ENCODE results near the gene LIX1.

Gene LIX1

DNA sequence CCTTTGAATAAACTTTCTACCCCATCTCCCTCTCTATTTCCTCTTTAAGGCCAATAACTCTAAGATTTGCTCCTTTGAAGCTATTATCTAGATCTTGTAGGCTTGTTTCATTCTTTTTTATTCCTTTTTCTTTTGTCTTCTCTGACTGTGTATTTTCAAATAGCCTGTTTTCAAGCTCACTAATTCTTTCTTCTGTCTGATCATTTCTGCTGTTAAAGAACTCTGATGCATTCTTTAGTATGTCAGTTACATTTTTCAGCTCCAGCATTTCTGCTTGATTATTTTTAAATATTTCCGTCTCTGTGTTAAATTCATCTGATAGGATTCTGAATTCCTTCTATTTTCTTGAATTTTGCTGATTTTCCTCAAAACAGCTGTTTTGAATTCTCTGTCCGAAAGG is 15.3 kb upstream of the LIX1 start:
- H2BK120ac ChIP-seq (ENCODE audit: low read depth, low read length), result no peak overlapping the region
- H3K27ac ChIP-seq (replicated peaks; ENCODE audit: low read length), result no peak overlapping the region
- H3K23ac ChIP-seq (ENCODE audit: low read depth, low read length, poor library complexity), result no peak overlapping the region
- no peak overlapping the region for H3K4me2 ChIP-seq (ENCODE audit: insufficient read depth, low read length, poor library complexity, severe bottlenecking)
- no peak overlapping the region for H2BK12ac ChIP-seq (ENCODE audit: low read length)
- no peak overlapping the region for H2BK15ac ChIP-seq (ENCODE audit: low read length)
- no peak for DNase-seq (ENCODE audit: low spot score)
- no peak overlapping the region for H2BK5ac ChIP-seq (ENCODE audit: low read length)
- peaks cover 12 to 18% of the 10 kb centered on the region in 2 donors for H3K9me3 ChIP-seq (replicated peaks in 1 of 2; ENCODE audit: control insufficient read depth in 2 of 2, insufficient read depth in 1 of 2, low read depth in 1 of 2, low read length in 2 of 2)
- no peaks in the 10 kb centered on the region for H3K27me3 ChIP-seq (ENCODE audit: control insufficient read depth in 3 of 3, insufficient read depth in 3 of 3, low read depth in 1 of 3, low read length in 3 of 3)
- no peak overlapping the region for H2AK5ac ChIP-seq (ENCODE audit: low read depth, low read length)
- H3K14ac ChIP-seq (ENCODE audit: low read length), result no peak overlapping the region
- peaks cover 12 to 29% of the 10 kb centered on the region in 2 donors for H3K36me3 ChIP-seq (replicated peaks in 1 of 2; ENCODE audit: control insufficient read depth in 2 of 2, insufficient read depth in 2 of 2, low read length in 2 of 2)
- H3K79me1 ChIP-seq (ENCODE audit: low read depth, low read length), result no peaks in the 10 kb centered on the region
- no peak overlapping the region for H2AFZ ChIP-seq (ENCODE audit: low read length)
- no peak overlapping the region for H3K4me3 ChIP-seq (ENCODE audit: low read length in 2 of 2)
- no peaks in the 10 kb centered on the region for H3K4me1 ChIP-seq (ENCODE audit: control insufficient read depth in 2 of 2, insufficient read depth in 1 of 2, low read depth in 1 of 2, low read length in 2 of 2)
- WGBS, 2 donors (ENCODE audit: extremely low coverage in 2 of 2, insufficient read length in 2 of 2, insufficient replicate concordance in 1 of 2), result no CpG with 5 or more reads among the region's 2 CpGs
- no peak overlapping the region for H3K4ac ChIP-seq (ENCODE audit: low read length)
- no peak overlapping the region for H4K91ac ChIP-seq (ENCODE audit: low read depth, low read length, poor library complexity)
- no peak overlapping the region for H4K8ac ChIP-seq (ENCODE audit: low read depth, low read length)
- H3K9ac ChIP-seq (ENCODE audit: low read depth, low read length, poor library complexity), result no peak overlapping the region
- H3K18ac ChIP-seq (ENCODE audit: low read length), result no peak overlapping the region

DNA sequence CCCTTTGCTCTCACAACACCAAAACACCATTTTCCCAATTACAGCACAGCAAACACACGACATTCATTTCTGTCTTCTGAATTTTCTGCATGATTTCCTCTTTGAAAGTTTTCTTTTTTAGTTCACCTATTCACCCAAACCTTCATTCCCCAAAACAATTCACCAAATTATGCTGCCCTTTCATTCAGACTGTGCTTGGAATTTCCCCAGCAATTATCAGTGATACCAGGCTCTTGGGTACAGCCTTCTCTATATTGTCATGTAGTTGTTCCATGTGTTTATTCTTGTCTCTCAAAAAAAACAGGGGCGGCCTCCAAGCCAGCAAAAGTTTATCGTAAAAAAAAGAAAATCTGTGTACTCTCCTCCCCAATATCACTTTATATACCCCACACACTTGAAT is 9.0 kb upstream of the LIX1 start:
- Histone ChIP-seq H2AK5ac (ENCODE audit: low read depth, low read length) (no peak overlapping the region), H4K8ac (ENCODE audit: low read depth, low read length) (no peak overlapping the region), H4K91ac (ENCODE audit: low read depth, low read length, poor library complexity) (no peak overlapping the region), H3K79me1 (ENCODE audit: low read depth, low read length) (no peaks in the 10 kb centered on the region), H3K23ac (ENCODE audit: low read depth, low read length, poor library complexity) (no peak overlapping the region), H3K14ac (ENCODE audit: low read length) (no peak overlapping the region), H3K4ac (ENCODE audit: low read length) (no peak overlapping the region), H3K9ac (ENCODE audit: low read depth, low read length, poor library complexity) (no peak overlapping the region), H3K9me3 (replicated peaks in 1 of 2; ENCODE audit: control insufficient read depth in 2 of 2, insufficient read depth in 1 of 2, low read depth in 1 of 2, low read length in 2 of 2) (no peaks in the 10 kb centered on the region), H3K27ac (replicated peaks; ENCODE audit: low read length) (peak overlapping the region; percentile 69), H3K4me2 (ENCODE audit: insufficient read depth, low read length, poor library complexity, severe bottlenecking) (peak overlapping the region; percentile 14), H3K4me1 (ENCODE audit: control insufficient read depth in 2 of 2, insufficient read depth in 1 of 2, low read depth in 1 of 2, low read length in 2 of 2) (peaks cover 0 to 10% of the 10 kb centered on the region in 2 donors), H2BK15ac (ENCODE audit: low read length) (no peak overlapping the region), H2BK12ac (ENCODE audit: low read length) (no peak overlapping the region), H2BK120ac (ENCODE audit: low read depth, low read length) (no peak overlapping the region), H3K18ac (ENCODE audit: low read length) (no peak overlapping the region), H2AFZ (ENCODE audit: low read length) (no peak overlapping the region), H3K4me3 (ENCODE audit: low read length in 2 of 2) (no peak overlapping the region), H3K36me3 (replicated peaks in 1 of 2; ENCODE audit: control insufficient read depth in 2 of 2, insufficient read depth in 2 of 2, low read length in 2 of 2) (no peaks in the 10 kb centered on the region), H3K27me3 (ENCODE audit: control insufficient read depth in 3 of 3, insufficient read depth in 3 of 3, low read depth in 1 of 3, low read length in 3 of 3) (no peaks in the 10 kb centered on the region), H2BK5ac (ENCODE audit: low read length) (no peak overlapping the region)
- DNase-seq (ENCODE audit: low spot score), result no peak
- no CpG with 5 or more reads among the region's 3 CpGs for WGBS, 2 donors (ENCODE audit: extremely low coverage in 2 of 2, insufficient read length in 2 of 2, insufficient replicate concordance in 1 of 2)

DNA sequence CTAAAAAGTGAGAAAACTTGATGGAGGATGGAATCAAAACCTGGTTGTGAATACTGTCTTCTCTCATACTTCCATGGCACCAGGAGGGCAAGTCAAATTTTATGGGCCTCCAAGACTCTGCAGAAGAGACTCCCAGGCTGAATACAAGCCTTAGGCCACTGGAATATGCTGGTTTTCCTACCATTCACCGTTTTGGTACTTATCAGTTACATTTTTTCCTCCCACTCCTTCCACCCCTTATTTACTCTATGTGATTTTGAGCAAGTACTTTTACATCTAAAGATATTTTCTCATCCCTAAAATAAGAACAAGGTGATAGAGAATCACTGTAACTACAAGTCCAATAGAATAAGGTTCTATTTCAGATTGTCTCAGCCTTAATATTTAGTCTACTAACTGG is 8.0 kb upstream of the LIX1 start:
- H3K9ac ChIP-seq (ENCODE audit: low read depth, low read length, poor library complexity), result no peak overlapping the region
- no CpG with 5 or more reads among the region's 1 CpG for WGBS, 2 donors (ENCODE audit: extremely low coverage in 2 of 2, insufficient read length in 2 of 2, insufficient replicate concordance in 1 of 2)
- no peak overlapping the region for H2BK5ac ChIP-seq (ENCODE audit: low read length)
- no peak overlapping the region for H2AK5ac ChIP-seq (ENCODE audit: low read depth, low read length)
- H2AFZ ChIP-seq (ENCODE audit: low read length), result no peak overlapping the region
- H4K91ac ChIP-seq (ENCODE audit: low read depth, low read length, poor library complexity), result no peak overlapping the region
- H3K79me1 ChIP-seq (ENCODE audit: low read depth, low read length), result no peaks in the 10 kb centered on the region
- H2BK120ac ChIP-seq (ENCODE audit: low read depth, low read length), result no peak overlapping the region
- no peak overlapping the region for H3K18ac ChIP-seq (ENCODE audit: low read length)
- H3K27me3 ChIP-seq (ENCODE audit: control insufficient read depth in 3 of 3, insufficient read depth in 3 of 3, low read depth in 1 of 3, low read length in 3 of 3), result no peaks in the 10 kb centered on the region
- no peak overlapping the region for H3K4me3 ChIP-seq (ENCODE audit: low read length in 2 of 2)
- H3K4ac ChIP-seq (ENCODE audit: low read length), result no peak overlapping the region
- no peak overlapping the region for H2BK15ac ChIP-seq (ENCODE audit: low read length)
- peaks cover 0 to 10% of the 10 kb centered on the region in 2 donors for H3K4me1 ChIP-seq (ENCODE audit: control insufficient read depth in 2 of 2, insufficient read depth in 1 of 2, low read depth in 1 of 2, low read length in 2 of 2)
- no peak overlapping the region for H3K27ac ChIP-seq (replicated peaks; ENCODE audit: low read length)
- no peak overlapping the region for H3K4me2 ChIP-seq (ENCODE audit: insufficient read depth, low read length, poor library complexity, severe bottlenecking)
- no peaks in the 10 kb centered on the region for H3K9me3 ChIP-seq (replicated peaks in 1 of 2; ENCODE audit: control insufficient read depth in 2 of 2, insufficient read depth in 1 of 2, low read depth in 1 of 2, low read length in 2 of 2)
- DNase-seq (ENCODE audit: low spot score), result no peak
- H3K23ac ChIP-seq (ENCODE audit: low read depth, low read length, poor library complexity), result no peak overlapping the region
- no peak overlapping the region for H2BK12ac ChIP-seq (ENCODE audit: low read length)
- H4K8ac ChIP-seq (ENCODE audit: low read depth, low read length), result no peak overlapping the region
- H3K36me3 ChIP-seq (replicated peaks in 1 of 2; ENCODE audit: control insufficient read depth in 2 of 2, insufficient read depth in 2 of 2, low read length in 2 of 2), result no peaks in the 10 kb centered on the region
- no peak overlapping the region for H3K14ac ChIP-seq (ENCODE audit: low read length)

DNA sequence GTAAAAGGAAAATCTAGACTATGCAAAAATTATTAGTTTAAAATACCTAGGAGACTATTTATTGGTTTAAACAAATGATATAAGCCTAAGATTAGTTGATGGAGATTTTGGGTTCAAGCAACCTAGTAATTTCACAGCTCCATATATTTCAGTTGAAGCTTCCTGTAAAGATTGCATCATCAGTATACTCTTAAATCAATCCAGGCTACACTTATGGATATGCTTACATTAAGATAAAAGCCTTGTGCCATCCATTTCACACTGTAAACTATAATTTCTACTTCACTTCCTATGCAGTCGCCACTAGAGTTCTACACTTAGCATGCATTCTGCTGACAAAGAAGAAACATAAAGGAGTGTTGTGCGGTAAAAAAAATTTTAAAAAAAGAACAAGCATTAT is 7.3 kb upstream of the LIX1 start:
- Histone ChIP-seq H3K79me1 (ENCODE audit: low read depth, low read length) (no peaks in the 10 kb centered on the region), H3K4me2 (ENCODE audit: insufficient read depth, low read length, poor library complexity, severe bottlenecking) (no peak overlapping the region), H3K27ac (replicated peaks; ENCODE audit: low read length) (no peak overlapping the region), H4K91ac (ENCODE audit: low read depth, low read length, poor library complexity) (no peak overlapping the region), H2BK120ac (ENCODE audit: low read depth, low read length) (no peak overlapping the region), H3K4ac (ENCODE audit: low read length) (no peak overlapping the region), H3K23ac (ENCODE audit: low read depth, low read length, poor library complexity) (no peak overlapping the region), H2AFZ (ENCODE audit: low read length) (no peak overlapping the region), H2BK12ac (ENCODE audit: low read length) (no peak overlapping the region), H2BK5ac (ENCODE audit: low read length) (no peak overlapping the region), H2AK5ac (ENCODE audit: low read depth, low read length) (no peak overlapping the region), H3K9ac (ENCODE audit: low read depth, low read length, poor library complexity) (no peak overlapping the region), H3K27me3 (ENCODE audit: control insufficient read depth in 3 of 3, insufficient read depth in 3 of 3, low read depth in 1 of 3, low read length in 3 of 3) (no peaks in the 10 kb centered on the region), H3K9me3 (replicated peaks in 1 of 2; ENCODE audit: control insufficient read depth in 2 of 2, insufficient read depth in 1 of 2, low read depth in 1 of 2, low read length in 2 of 2) (no peaks in the 10 kb centered on the region), H3K4me1 (ENCODE audit: control insufficient read depth in 2 of 2, insufficient read depth in 1 of 2, low read depth in 1 of 2, low read length in 2 of 2) (peaks cover 0 to 10% of the 10 kb centered on the region in 2 donors), H3K4me3 (ENCODE audit: low read length in 2 of 2) (no peak overlapping the region), H3K18ac (ENCODE audit: low read length) (no peak overlapping the region), H4K8ac (ENCODE audit: low read depth, low read length) (no peak overlapping the region), H3K36me3 (replicated peaks in 1 of 2; ENCODE audit: control insufficient read depth in 2 of 2, insufficient read depth in 2 of 2, low read length in 2 of 2) (no peaks in the 10 kb centered on the region), H3K14ac (ENCODE audit: low read length) (no peak overlapping the region), H2BK15ac (ENCODE audit: low read length) (no peak overlapping the region)
- DNase-seq (ENCODE audit: low spot score), result no peak
- WGBS, 2 donors (ENCODE audit: extremely low coverage in 2 of 2, insufficient read length in 2 of 2, insufficient replicate concordance in 1 of 2), result no CpG with 5 or more reads among the region's 2 CpGs
